ENCODE data around the gene E2F3. TPM values are rescaled to one million over a fixed set of nuclear protein-coding genes. Genes with fewer than 3 reads are reported as not detected.

The E2F3 gene
- 8.3 TPM for total RNA-seq

GRCh38 chr6:20401205-20402091 lies at the start of gene E2F3:
E2F3 (plus strand) TSS chr6:20401879; CDS start chr6:20402233, 354 bp downstream.
- peak; percentile 100 for DNase-seq

GRCh38 chr6:20352346-20352745 lies 49.3 kb upstream of the E2F3 start:
- no peak for DNase-seq

GRCh38 chr6:20353134-20353533 lies 48.5 kb upstream of the E2F3 start:
- no peak for DNase-seq

- DNase-seq = no peak
Observed at GRCh38 chr6:20354366-20354765, 47.3 kb upstream of the E2F3 start.

- no peak for DNase-seq
Observed at GRCh38 chr6:20360471-20361119, 41.1 kb upstream of the E2F3 start.

- DNase-seq = no peak
Observed at GRCh38 chr6:20362623-20363022, 39.1 kb upstream of the E2F3 start.

GRCh38 chr6:20364327-20364726 lies 37.4 kb upstream of the E2F3 start:
- DNase-seq = no peak

GRCh38 chr6:20365456-20365855 lies 36.2 kb upstream of the E2F3 start:
- DNase-seq = no peak

- DNase-seq = peak; percentile 17
Observed at GRCh38 chr6:20366082-20366830, 35.4 kb upstream of the E2F3 start.

GRCh38 chr6:20367743-20368485 lies 33.8 kb upstream of the E2F3 start:
- DNase-seq = no peak

GRCh38 chr6:20370393-20370792 lies 31.3 kb upstream of the E2F3 start:
- DNase-seq = no peak

- no peak for DNase-seq
Observed at GRCh38 chr6:20370801-20371200, 30.9 kb upstream of the E2F3 start.

- no peak for DNase-seq
Observed at GRCh38 chr6:20375436-20375835, 26.2 kb upstream of the E2F3 start.

- peak; percentile 44 for DNase-seq
Observed at GRCh38 chr6:20377623-20378265, 23.9 kb upstream of the E2F3 start.

- no peak for DNase-seq
Observed at GRCh38 chr6:20379231-20379630, 22.4 kb upstream of the E2F3 start.

- no peak for DNase-seq
Observed at GRCh38 chr6:20386218-20386617, 15.5 kb upstream of the E2F3 start.

- DNase-seq = no peak
Observed at GRCh38 chr6:20389066-20389465, 12.6 kb upstream of the E2F3 start.

- DNase-seq = no peak
Observed at GRCh38 chr6:20393297-20393696, 8.4 kb upstream of the E2F3 start.

GRCh38 chr6:20399518-20399917 lies 2.2 kb upstream of the E2F3 start:
- DNase-seq = no peak

- no peak for DNase-seq
Observed at GRCh38 chr6:20400456-20401204, 1.0 kb upstream of the E2F3 start.

GRCh38 chr6:20402092-20402341 lies 338 bp downstream of the E2F3 start:
- no peak for DNase-seq
